Measurements from ENCODE around the gene LCP1.

The LCP1 gene

GRCh38 chr13:46137627-46138317, 44.2 kb downstream of the LCP1 start:
- DNase-seq: no peak
- in situ Hi-C loops (cut with MboI; ENCODE audit: low pct_unique_long_range_greater_than_20kb, low sequenced_read_pairs): no loop called here

GRCh38 chr13:46136688-46137087, 45.3 kb downstream of the LCP1 start:
- in situ Hi-C loops (cut with MboI; ENCODE audit: low pct_unique_long_range_greater_than_20kb, low sequenced_read_pairs): no loop called here
- no peak for DNase-seq

GRCh38 chr13:46134961-46135522, 46.9 kb downstream of the LCP1 start:
- in situ Hi-C loops (cut with MboI; ENCODE audit: low pct_unique_long_range_greater_than_20kb, low sequenced_read_pairs): no loop called here
- no peak for DNase-seq

- no peak for DNase-seq
- in situ Hi-C loops (cut with MboI; ENCODE audit: low pct_unique_long_range_greater_than_20kb, low sequenced_read_pairs): no loop called here
Measured at GRCh38 chr13:46134494-46134893, 47.5 kb downstream of the LCP1 start.

GRCh38 chr13:46132109-46132508, 49.9 kb downstream of the LCP1 start:
- no peak for DNase-seq
- in situ Hi-C loops (cut with MboI; ENCODE audit: low pct_unique_long_range_greater_than_20kb, low sequenced_read_pairs): no loop called here

GRCh38 chr13:46131705-46132104, 50.3 kb downstream of the LCP1 start:
- no peak for DNase-seq
- in situ Hi-C loops (cut with MboI; ENCODE audit: low pct_unique_long_range_greater_than_20kb, low sequenced_read_pairs): no loop called here

GRCh38 chr13:46129955-46130618, 51.9 kb downstream of the LCP1 start:
- in situ Hi-C loops (cut with MboI; ENCODE audit: low pct_unique_long_range_greater_than_20kb, low sequenced_read_pairs): no loop called here
- no peak for DNase-seq

GRCh38 chr13:46129124-46129523, 52.9 kb downstream of the LCP1 start:
- no peak for DNase-seq
- in situ Hi-C loops (cut with MboI; ENCODE audit: low pct_unique_long_range_greater_than_20kb, low sequenced_read_pairs): no loop called here

GRCh38 chr13:46127358-46128023, 54.5 kb downstream of the LCP1 start:
- in situ Hi-C loops (cut with MboI; ENCODE audit: low pct_unique_long_range_greater_than_20kb, low sequenced_read_pairs): no loop called here
- no peak for DNase-seq

- in situ Hi-C loops (cut with MboI; ENCODE audit: low pct_unique_long_range_greater_than_20kb, low sequenced_read_pairs): no loop called here
- peak; percentile 88 for DNase-seq
Measured at GRCh38 chr13:46126552-46127357, 55.2 kb downstream of the LCP1 start.

GRCh38 chr13:46126056-46126455, 55.9 kb downstream of the LCP1 start:
- in situ Hi-C loops (cut with MboI; ENCODE audit: low pct_unique_long_range_greater_than_20kb, low sequenced_read_pairs): no loop called here
- DNase-seq: no peak

GRCh38 chr13:46124967-46125933, 56.7 kb downstream of the LCP1 start:
- in situ Hi-C loops (cut with MboI; ENCODE audit: low pct_unique_long_range_greater_than_20kb, low sequenced_read_pairs): no loop called here
- DNase-seq: peak; percentile 91

GRCh38 chr13:46124531-46124966, 57.4 kb downstream of the LCP1 start:
- peak; percentile 78 for DNase-seq
- in situ Hi-C loops (cut with MboI; ENCODE audit: low pct_unique_long_range_greater_than_20kb, low sequenced_read_pairs): no loop called here

GRCh38 chr13:46122304-46122703, 59.7 kb downstream of the LCP1 start:
- in situ Hi-C loops (cut with MboI; ENCODE audit: low pct_unique_long_range_greater_than_20kb, low sequenced_read_pairs): no loop called here
- DNase-seq: no peak

- no peak for DNase-seq
- in situ Hi-C loops (cut with MboI; ENCODE audit: low pct_unique_long_range_greater_than_20kb, low sequenced_read_pairs): no loop called here
Measured at GRCh38 chr13:46121597-46122163, 60.3 kb downstream of the LCP1 start.

GRCh38 chr13:46121033-46121432, 60.9 kb downstream of the LCP1 start:
- in situ Hi-C loops (cut with MboI; ENCODE audit: low pct_unique_long_range_greater_than_20kb, low sequenced_read_pairs): no loop called here

GRCh38 chr13:46119883-46120614, 61.9 kb downstream of the LCP1 start:
- DNase-seq: peak; percentile 41
- in situ Hi-C loops (cut with MboI; ENCODE audit: low pct_unique_long_range_greater_than_20kb, low sequenced_read_pairs): no loop called here

More at GRCh38 chr13:46121033-46121432, 60.9 kb downstream of the LCP1 start:
- DNase-seq: no peak
